OCI-LY7 (cell line): ENCODE data around the gene PPA1. TPM values are rescaled to one million over a fixed set of nuclear protein-coding genes. Genes with fewer than 3 reads are reported as not detected.

Experiments used
- BruUV-seq: library from RNA; stranded (reverse); fragments of 400-500 nt; replicated peaks from 2 replicates; lab custom pipeline; 2021; lab: Mats Ljungman, UMichigan
- CTCF ChIA-PET: fragments of 300-600 bp; sonication (Branson Sonifier 250); formaldehyde crosslinking; loops from one replicate; lab custom pipeline; 2022; ENCODE audit warnings: antibody characterized with exemption; ENCODE audit not compliant: unreplicated experiment; lab: Charles Lee
- POLR2A ChIA-PET: fragments of 300-600 bp; sonication (Branson Sonifier 250); formaldehyde crosslinking; loops from one replicate; lab custom pipeline; 2022; ENCODE audit warnings: antibody characterized with exemption; lab: Charles Lee
- DNase-seq: peaks from one replicate; pipeline ENCODE4 v3.0.0-alpha.2; 2015; ENCODE audit warnings: low spot score
- H2AFZ ChIP-seq: fragments of 200-600 bp; sonication (generic), shearing (Covaris generic); 2 replicates; pipeline ENCODE4 v1.6.1; 2014; ENCODE audit warnings: mild to moderate bottlenecking, antibody characterized with exemption, low read length, moderate library complexity
- H3K27ac ChIP-seq: fragments of 200-600 bp; sonication (generic); 2 replicates; pipeline ENCODE4 v1.5.1; 2014; ENCODE audit warnings: mixed run types, low read depth, mild to moderate bottlenecking, moderate library complexity, low read length, inconsistent platforms; ENCODE audit not compliant: poor library complexity, severe bottlenecking
- H3K36me3 ChIP-seq: fragments of 200-600 bp; sonication (generic); 2 replicates; pipeline ENCODE4 v1.6.1; 2014; ENCODE audit warnings: mild to moderate bottlenecking, antibody characterized with exemption, low read length, moderate library complexity, mixed read lengths; ENCODE audit not compliant: insufficient read depth
- H3K4me1 ChIP-seq: fragments of 200-600 bp; sonication (generic); 2 replicates; pipeline ENCODE4 v1.5.1; 2014; ENCODE audit warnings: mild to moderate bottlenecking, low read length; ENCODE audit not compliant: insufficient read depth, poor library complexity, severe bottlenecking
- H3K4me2 ChIP-seq: fragments of 200-600 bp; sonication (generic); 2 replicates; pipeline ENCODE4 v1.6.1; 2014; ENCODE audit warnings: mild to moderate bottlenecking, low read length
- H3K4me3 ChIP-seq: fragments of 200-600 bp; sonication (generic); 2 replicates; pipeline ENCODE4 v1.5.1; 2014; ENCODE audit warnings: mild to moderate bottlenecking, low read depth, low read length; ENCODE audit not compliant: poor library complexity, severe bottlenecking
- H3K79me2 ChIP-seq: fragments of 200-600 bp; sonication (generic); 2 replicates; pipeline ENCODE4 v1.6.1; 2016; ENCODE audit warnings: low read depth, mild to moderate bottlenecking, low read length, moderate library complexity, mixed read lengths; ENCODE audit not compliant: insufficient read depth
- H3K9me2 ChIP-seq: fragments of 200-600 bp; sonication (generic); 2 replicates; pipeline ENCODE4 v1.6.1; 2016; ENCODE audit warnings: mild to moderate bottlenecking, low read length, mixed read lengths; ENCODE audit not compliant: insufficient read depth
- H3K9me3 ChIP-seq: fragments of 200-600 bp; sonication (generic); 2 replicates; pipeline ENCODE4 v1.6.1; 2014; ENCODE audit warnings: mild to moderate bottlenecking, mixed run types, low read length, mixed read lengths
- H4K20me1 ChIP-seq: fragments of 200-600 bp; sonication (generic); 2 replicates; pipeline ENCODE4 v1.6.1; 2014; ENCODE audit warnings: mild to moderate bottlenecking, antibody characterized with exemption, low read length, moderate library complexity, mixed read lengths; ENCODE audit not compliant: insufficient read depth
- CTCF ChIP-seq: fragments of 200-600 bp; sonication (generic); conservative IDR thresholded peaks from 2 replicates; pipeline ENCODE4 v1.5.1; 2014; ENCODE audit warnings: mild to moderate bottlenecking, antibody characterized with exemption, low read length, moderate library complexity, mixed read lengths
- EZH2phosphoT487 ChIP-seq: fragments of 200-600 bp; sonication (generic); IDR thresholded peaks from 2 replicates; pipeline ENCODE4 v1.6.1; 2018; ENCODE audit warnings: low read depth, borderline replicate concordance, mild to moderate bottlenecking, mixed run types, antibody characterized with exemption, low read length, moderate library complexity, mixed read lengths
- intact Hi-C: fragments of 100-400 bp; cut with micrococcal nuclease; formaldehyde crosslinking; loops from one replicate; pipeline ENCODE4 v1.10.0; 2022; ENCODE audit not compliant: unreplicated experiment
- total RNA-seq, 2 experiments: library from RNA; depleted of rRNA in 1 of 2; stranded (reverse); fragments of >200 nt in 1 of 2; shearing (Covaris generic) in 1 of 2; gene quantifications; 2 replicates each; pipeline ENCODE4 v1.2.3, GENCODE V29; 2014 to 2022

Gene PPA1
- total RNA-seq, 2 experiments from 2014 or later: 215 to 223 TPM

- DNase-seq: peak; percentile 13
- ChIA-PET CTCF (interaction anchor here (0.9 to 1.3 kb wide), 7 partner anchors 11 to 143 kb away, joined by 3 to 14 read pairs (median 4); no protein-coding TSS in a partner anchor), POLR2A (interaction anchor here (1.2 to 2.4 kb wide), 3 partner anchors 11 to 143 kb away, joined by 3 to 12 read pairs (median 7); no protein-coding TSS in a partner anchor)
- peak overlapping the region; percentile 5 for H3K27ac ChIP-seq
- H3K9me2 ChIP-seq: no peaks in the 10 kb centered on the region
- peaks cover 23% of the 10 kb centered on the region for H3K4me1 ChIP-seq
- no peak overlapping the region for H2AFZ ChIP-seq
- H3K79me2 ChIP-seq: peaks cover 65% of the 10 kb centered on the region
- intact Hi-C loops: loop anchor here (1.0 kb wide), 2 partner anchors 127 to 143 kb away; no protein-coding TSS in a partner anchor
- peaks cover 17% of the 10 kb centered on the region for H4K20me1 ChIP-seq
- no peak overlapping the region for H3K4me3 ChIP-seq
- TF ChIP-seq EZH2phosphoT487 (no peak), CTCF (no peak)
- peaks cover 5% of the 10 kb centered on the region; the same call in 1 of the 2 replicates for H3K9me3 ChIP-seq
- peak overlapping the region; percentile 42 for H3K4me2 ChIP-seq
- no TSS peak for BruUV-seq
- H3K36me3 ChIP-seq: peaks cover 91% of the 10 kb centered on the region
These were observed 12.2 kb downstream of the PPA1 start for GRCh38 chr10:70221030-70221429.

GRCh38 chr10:70212879-70213278, 20.4 kb downstream of the PPA1 start:
- intact Hi-C loops: no loop called here
- POLR2A ChIA-PET: no interaction called here
- no peak for TF ChIP-seq EZH2phosphoT487
- TF ChIP-seq CTCF: no peak
- no TSS peak for BruUV-seq
- Histone ChIP-seq H2AFZ (no peak overlapping the region), H3K36me3 (peaks cover 99% of the 10 kb centered on the region), H3K27ac (no peak overlapping the region), H4K20me1 (no peaks in the 10 kb centered on the region), H3K4me2 (no peak overlapping the region), H3K79me2 (0 out of 2 replicates have a peak, but pooled peaks cover 6% of the 10 kb centered on the region), H3K9me2 (no peaks in the 10 kb centered on the region), H3K4me1 (no peaks in the 10 kb centered on the region), H3K9me3 (no peaks in the 10 kb centered on the region), H3K4me3 (no peak overlapping the region)
- no peak for DNase-seq
- CTCF ChIA-PET: no interaction called here

GRCh38 chr10:70212277-70212676, 21.0 kb downstream of the PPA1 start:
- intact Hi-C loops: no loop called here
- no TSS peak for BruUV-seq
- no peaks in the 10 kb centered on the region for H4K20me1 ChIP-seq
- no peak overlapping the region for H3K27ac ChIP-seq
- CTCF ChIA-PET: no interaction called here
- no peak overlapping the region for H3K4me3 ChIP-seq
- H3K4me1 ChIP-seq: no peaks in the 10 kb centered on the region
- H3K79me2 ChIP-seq: 0 out of 2 replicates have a peak, but pooled peaks cover 3% of the 10 kb centered on the region
- DNase-seq: no peak
- peaks cover 99% of the 10 kb centered on the region for H3K36me3 ChIP-seq
- POLR2A ChIA-PET: no interaction called here
- H2AFZ ChIP-seq: no peak overlapping the region
- H3K4me2 ChIP-seq: no peak overlapping the region
- no peak for TF ChIP-seq CTCF
- TF ChIP-seq EZH2phosphoT487: no peak
- no peaks in the 10 kb centered on the region for H3K9me2 ChIP-seq
- no peaks in the 10 kb centered on the region for H3K9me3 ChIP-seq
